GM18502 (cell line): ENCODE data around the gene ACE2.

ENCODE experiments used
- ATAC-seq: cut with Tn5 transposase; IDR thresholded peaks from one replicate; pipeline ENCODE4 v1.9.1; 2021; ENCODE audit warnings: mild to moderate bottlenecking; ENCODE audit not compliant: unreplicated experiment, poor library complexity

ACE2 gene

GRCh38 chrX:15579778-15580747 lies 20.7 kb downstream of the ACE2 start:
- ATAC-seq, result no peak

DNA sequence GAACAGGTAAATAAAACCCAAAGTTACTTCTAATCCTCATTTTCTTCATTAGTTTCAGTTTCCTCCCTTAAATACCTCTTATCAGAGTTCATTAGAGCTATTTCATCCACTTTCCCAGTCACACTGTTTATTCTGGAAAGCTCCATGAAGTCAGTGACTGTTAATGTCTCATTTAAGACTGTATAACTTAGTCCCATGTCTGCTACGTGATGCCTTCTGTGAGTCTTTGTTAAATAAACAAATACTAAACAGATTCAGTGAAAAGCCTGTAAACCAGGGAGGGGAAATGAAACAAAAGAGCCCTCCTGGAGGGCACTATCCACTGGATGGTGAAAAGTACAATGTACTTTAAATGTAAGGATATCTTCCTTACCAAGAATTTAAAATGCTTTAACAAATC lies 24.7 kb downstream of the ACE2 start:
- ATAC-seq, result no peak

- ATAC-seq, result no peak
These were observed 26.7 kb downstream of the ACE2 start for GRCh38 chrX:15574017-15574416.

DNA sequence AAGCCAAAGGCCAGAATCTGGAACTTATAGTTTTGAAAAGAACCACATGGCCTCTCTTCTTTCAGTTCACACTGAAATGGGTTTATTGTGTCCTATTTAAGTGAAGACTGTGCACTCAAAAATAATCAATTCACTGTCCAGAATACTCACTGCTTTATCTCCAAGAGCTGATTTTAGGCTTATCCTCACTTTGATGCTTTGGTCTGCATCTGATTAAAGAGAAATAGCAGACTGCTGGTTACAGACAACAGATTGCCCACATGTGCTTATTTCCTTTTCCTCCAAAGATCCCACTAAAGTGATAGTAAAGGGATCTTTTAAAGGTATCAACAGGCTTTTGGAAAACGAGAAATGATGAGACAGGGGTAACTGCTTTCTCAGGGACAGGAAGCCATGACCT lies 30.6 kb downstream of the ACE2 start:
- no peak for ATAC-seq

DNA sequence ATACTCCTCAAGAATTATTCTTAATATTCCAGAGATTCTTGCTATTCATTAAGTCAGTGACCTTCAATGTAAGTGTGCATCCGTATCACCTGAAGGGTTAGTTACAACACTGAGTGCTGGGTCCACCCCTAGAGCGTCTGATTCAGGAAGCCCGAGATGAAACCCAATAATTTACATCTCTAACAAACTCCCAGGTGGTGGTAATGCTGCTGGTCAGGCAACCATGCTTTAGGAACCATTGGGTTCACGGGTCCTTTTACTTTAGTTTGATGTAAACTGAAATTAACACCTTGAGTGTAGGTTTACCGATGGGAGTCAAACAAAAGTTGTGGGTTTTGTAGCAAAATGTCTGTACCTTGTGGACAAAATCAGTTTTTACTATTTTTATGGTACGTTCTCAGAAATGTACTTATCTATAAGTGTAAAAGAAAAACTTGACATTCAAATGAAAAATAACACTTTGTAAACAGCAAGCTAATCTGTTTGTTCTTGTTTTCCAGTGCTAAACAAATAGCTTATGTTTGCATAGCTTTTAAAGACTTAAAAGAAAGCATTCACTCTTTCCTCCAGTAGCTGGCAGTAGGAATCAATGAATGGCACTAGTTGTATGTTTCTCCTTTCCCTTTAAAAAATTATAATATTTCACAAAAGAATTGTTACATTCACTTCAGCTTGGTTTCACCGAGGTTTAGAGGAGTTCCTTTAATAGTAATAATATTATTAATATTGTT lies 32.7 kb downstream of the ACE2 start:
- ATAC-seq, result no peak

- ATAC-seq, result no peak
These were observed 33.5 kb downstream of the ACE2 start for GRCh38 chrX:15567267-15567666.

DNA sequence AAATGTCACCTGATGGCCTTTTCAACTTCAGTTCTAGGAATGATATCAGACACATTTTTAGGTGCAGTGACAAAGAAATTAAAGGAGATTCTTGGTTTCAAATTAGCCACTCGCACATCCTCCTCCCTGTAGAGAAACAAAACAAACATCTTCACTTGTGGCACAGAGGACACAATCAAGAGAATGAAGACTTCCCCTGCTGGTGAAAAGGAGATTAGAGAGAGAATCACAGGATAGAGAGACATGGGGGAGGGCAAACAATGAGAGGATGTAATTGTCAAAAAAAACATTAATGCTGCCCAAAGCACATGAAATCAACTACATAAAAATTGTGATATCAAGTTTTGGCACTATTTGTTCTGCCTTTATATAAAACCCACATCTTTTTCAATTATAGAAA lies 34.5 kb downstream of the ACE2 start:
- no peak for ATAC-seq

- ATAC-seq, result peak; percentile 62
These were observed 35.7 kb downstream of the ACE2 start for GRCh38 chrX:15564981-15565579.

- no peak for ATAC-seq
These were observed 37.7 kb downstream of the ACE2 start for GRCh38 chrX:15563056-15563455.

- no peak for ATAC-seq
These were observed 39.8 kb downstream of the ACE2 start for GRCh38 chrX:15560924-15561323.

DNA sequence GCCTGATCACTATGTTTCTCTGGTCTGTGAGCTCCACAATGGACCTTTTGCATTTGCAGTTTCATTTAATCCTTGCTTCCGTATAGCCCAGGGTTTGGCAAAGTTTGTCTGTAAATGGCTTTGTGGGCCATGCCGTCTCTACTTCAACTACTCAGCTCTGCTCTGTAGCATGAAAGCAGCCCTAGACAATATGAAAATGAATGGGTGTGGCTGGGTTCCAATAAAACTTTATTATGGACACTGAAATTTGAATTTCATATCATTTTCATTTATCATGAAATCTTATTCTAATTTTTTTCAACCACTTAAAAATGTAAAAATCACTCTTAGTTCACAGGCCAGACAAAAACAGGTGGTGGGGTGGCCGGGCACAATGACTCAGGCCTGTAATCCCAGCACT lies 41.5 kb downstream of the ACE2 start:
- no peak for ATAC-seq

DNA sequence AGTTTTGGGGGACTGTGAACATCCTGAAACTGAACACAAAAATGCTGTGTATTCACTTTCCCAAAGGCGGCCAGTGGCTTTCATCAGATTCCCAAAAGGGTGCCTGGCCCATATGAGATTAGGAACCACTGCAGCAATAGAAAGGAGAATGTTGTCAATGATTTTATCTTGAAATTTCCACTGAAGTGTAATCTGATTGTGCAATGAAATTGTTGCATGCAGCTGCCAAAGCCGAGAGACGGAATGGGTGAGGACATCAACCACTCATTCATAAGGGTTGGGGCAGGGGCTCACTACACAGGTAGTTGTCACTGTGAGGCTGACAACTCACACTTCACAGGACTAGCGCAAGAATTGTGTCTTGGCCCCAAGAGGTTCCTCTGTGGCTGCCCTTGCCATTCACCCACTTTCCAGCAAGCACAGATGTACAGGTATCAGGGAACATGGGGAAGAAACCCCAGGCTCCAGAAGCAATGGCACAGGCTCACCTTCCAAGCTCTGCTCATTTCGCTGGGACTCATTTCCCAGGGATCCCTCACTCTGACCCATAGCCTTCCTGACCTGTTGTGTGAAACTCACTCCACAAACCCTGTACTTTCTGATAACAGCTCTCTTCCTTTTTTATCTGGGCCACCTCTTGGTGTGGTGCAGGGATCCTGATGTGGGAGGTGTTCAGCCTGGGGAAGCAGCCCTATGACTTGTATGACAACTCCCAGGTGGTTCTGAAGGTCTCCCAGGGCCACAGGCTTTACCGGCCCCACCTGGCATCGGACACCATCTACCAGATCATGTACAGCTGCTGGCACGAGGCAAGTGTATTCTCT lies 51.4 kb downstream of the ACE2 start:
- ATAC-seq, result no peak

DNA sequence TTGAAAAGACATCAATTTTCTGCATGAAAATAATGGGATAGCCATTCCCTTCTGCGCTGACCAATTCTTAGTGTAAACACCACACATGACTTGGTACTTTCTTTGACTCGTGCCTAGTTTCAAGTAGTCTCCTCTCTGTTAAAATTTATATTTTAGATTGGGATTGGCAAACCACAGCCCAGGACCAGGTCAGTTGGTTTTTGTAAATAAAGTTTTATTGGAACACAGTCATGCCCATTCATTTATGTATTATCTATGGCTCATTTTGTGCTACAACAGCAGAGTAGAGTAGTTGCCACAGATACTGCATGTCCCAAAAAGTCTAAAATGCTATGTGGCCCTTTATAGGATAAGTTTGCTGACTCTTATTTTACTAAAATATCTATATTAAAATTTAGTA lies 53.4 kb downstream of the ACE2 start:
- ATAC-seq, result no peak

- no peak for ATAC-seq
These were observed 54.0 kb downstream of the ACE2 start for GRCh38 chrX:15546745-15547144.

DNA sequence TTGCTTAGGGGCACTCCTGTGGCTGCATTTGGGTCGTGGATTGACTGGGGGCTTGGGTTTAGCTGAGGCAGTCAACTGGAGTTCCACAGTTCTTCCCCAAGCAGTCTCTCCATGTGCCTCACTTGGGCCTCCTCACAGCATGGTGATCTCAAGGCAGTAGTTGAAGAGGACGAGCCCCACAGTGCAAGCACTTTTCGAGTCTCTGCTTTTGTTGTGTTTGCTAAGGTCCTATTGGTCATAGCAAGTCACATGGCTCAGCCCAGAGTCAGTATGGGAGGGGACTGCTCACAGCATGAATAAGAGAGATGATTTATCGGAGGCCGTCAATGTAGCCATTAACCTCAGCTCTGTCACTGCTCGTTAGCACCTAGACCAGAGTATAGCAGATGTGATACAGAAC lies 70.4 kb downstream of the ACE2 start:
- ATAC-seq, result no peak

GRCh38 chrX:15529165-15529564 lies 71.6 kb downstream of the ACE2 start:
- ATAC-seq, result no peak

DNA sequence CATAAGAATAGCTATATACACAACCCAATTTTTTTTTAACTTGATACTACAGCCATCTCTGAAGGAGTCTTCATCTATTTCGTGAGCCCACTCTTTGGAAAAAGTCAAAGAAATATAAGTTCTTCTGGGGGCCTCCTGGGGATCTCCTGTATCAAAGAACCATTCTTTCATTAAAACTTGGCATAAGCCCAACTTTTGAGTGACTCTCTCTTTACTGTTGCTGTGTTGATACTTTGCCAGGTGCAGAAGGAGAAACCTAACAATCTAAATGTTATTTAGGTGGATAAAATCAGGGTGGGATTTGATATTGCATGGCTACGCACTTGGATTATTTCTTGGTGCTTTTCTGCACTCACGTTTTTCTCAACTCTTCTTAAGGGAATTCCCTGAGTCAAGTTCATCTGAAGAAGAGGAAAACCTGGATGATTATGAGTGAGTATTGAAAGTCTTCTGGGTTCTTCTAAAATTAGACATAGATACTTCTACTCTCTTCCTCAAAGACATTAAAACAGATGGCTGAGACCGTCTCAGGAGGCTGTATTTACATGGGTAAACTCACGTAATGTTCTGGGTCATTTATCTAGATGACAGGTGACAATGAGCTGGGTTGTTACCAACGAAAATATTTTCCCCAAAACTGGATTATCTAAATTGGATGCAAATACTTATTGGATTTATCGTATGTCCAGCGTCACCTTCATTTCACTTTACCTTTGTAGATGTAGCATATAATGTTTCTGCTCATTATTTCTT lies 74.9 kb downstream of the ACE2 start:
- no peak for ATAC-seq

DNA sequence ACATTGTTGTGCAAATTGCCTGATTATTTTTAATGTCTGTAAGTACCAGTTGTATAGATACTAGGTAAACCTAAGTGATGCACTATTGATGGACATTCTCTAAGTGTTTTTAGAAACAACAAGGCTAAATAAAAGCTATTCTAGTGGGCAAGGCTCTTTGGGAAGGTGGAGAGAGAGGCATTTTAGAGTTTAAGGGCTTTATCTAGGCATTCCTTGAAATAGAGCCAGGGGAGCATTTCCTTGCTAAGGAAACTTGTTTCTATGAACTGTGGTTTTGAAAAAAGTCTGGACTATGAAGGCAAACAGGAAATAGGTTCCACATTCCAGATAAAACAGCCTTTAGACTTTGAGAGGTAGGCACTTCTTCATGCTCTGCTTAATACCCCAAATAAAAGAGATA lies 76.3 kb downstream of the ACE2 start:
- no peak for ATAC-seq

DNA sequence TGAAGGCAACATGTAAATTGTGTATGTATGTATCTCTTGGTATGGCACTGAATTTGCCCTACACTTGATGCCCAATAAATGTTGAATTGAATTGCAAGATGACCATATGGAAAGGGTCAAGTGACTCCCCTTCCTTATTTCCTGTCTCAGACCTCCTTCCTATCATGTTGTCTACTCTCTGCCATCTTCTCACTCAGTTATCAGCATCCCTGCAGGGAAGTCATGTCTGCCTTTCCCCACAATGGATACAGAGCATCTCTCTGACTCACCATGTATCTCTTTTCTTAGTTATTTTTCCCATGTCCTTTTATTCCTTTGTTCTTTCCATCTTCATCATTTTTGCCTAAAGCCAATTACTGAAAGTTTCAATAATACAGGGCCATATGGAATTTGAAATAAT lies 77.7 kb downstream of the ACE2 start:
- ATAC-seq, result no peak

GRCh38 chrX:15522464-15522863 lies 78.3 kb downstream of the ACE2 start:
- no peak for ATAC-seq
